CD4-positive, alpha-beta memory T cell (primary cell): Measurements from ENCODE around the gene AGPAT2. TPM values are rescaled to one million over a fixed set of nuclear protein-coding genes. Genes with fewer than 3 reads are reported as not detected.

ENCODE experiments used
- CTCF ChIA-PET: fragments of 350-600 bp; sonication (Branson Sonifier 250); formaldehyde crosslinking; loops from one replicate; lab custom pipeline; 2021; ENCODE audit warnings: inconsistent platforms; ENCODE audit not compliant: partially characterized antibody; lab: Charles Lee
- POLR2A ChIA-PET: fragments of 350-600 bp; sonication (Branson Sonifier 250); formaldehyde crosslinking; loops from one replicate; lab custom pipeline; 2021; ENCODE audit not compliant: partially characterized antibody; lab: Charles Lee
- DNase-seq, 5 donors: peaks; one replicate each; pipeline versions ENCODE4 v3.0.0 to v3.0.0-alpha.2; 2020 to 2022; ENCODE audit warnings: mixed read lengths in 1 of 5
- H3K27ac ChIP-seq: one replicate; pipeline ENCODE4 v1.7.0; 2013; ENCODE audit warnings: low read depth, low read length
- H3K27me3 ChIP-seq: 2 replicates; pipeline ENCODE4 v1.7.0; 2013; ENCODE audit warnings: mild to moderate bottlenecking, low read length, moderate library complexity; ENCODE audit not compliant: insufficient read depth
- H3K36me3 ChIP-seq: 2 replicates; pipeline ENCODE4 v1.7.0; 2013; ENCODE audit warnings: mild to moderate bottlenecking, low read length, moderate library complexity; ENCODE audit not compliant: insufficient read depth
- H3K4me1 ChIP-seq: 2 replicates; pipeline ENCODE4 v1.7.0; 2013; ENCODE audit warnings: mild to moderate bottlenecking, low read length, moderate library complexity; ENCODE audit not compliant: insufficient read depth
- H3K4me3 ChIP-seq, 2 donors: one replicate each; pipeline ENCODE4 v1.7.0; 2013; ENCODE audit warnings: low read length in 2 of 2, mild to moderate bottlenecking in 1 of 2
- H3K9me3 ChIP-seq, 2 donors: one replicate each; pipeline ENCODE4 v1.7.0; 2013; ENCODE audit warnings: low read length in 2 of 2, control low read depth in 1 of 2; ENCODE audit not compliant: control insufficient read depth in 1 of 2
- H3K27ac Mint-ChIP-seq, 7 donors: one replicate each; pipeline ENCODE4 v1.8.0; 2020 to 2021; ENCODE audit warnings: mixed read lengths in 7 of 7, mild to moderate bottlenecking in 6 of 7, inconsistent platforms in 3 of 7, moderate library complexity in 3 of 7
- H3K27me3 Mint-ChIP-seq, 2 donors: one replicate each; pipeline ENCODE4 v1.8.0; 2020 to 2021; ENCODE audit warnings: mixed read lengths in 2 of 2
- H3K36me3 Mint-ChIP-seq, 2 donors: one replicate each; pipeline ENCODE4 v1.8.0; 2020 to 2021; ENCODE audit warnings: mixed read lengths in 2 of 2, inconsistent platforms in 1 of 2, mild to moderate bottlenecking in 1 of 2
- H3K4me1 Mint-ChIP-seq, 4 donors: one replicate each; pipeline ENCODE4 v1.8.0; 2020 to 2021; ENCODE audit warnings: mixed read lengths in 4 of 4, mild to moderate bottlenecking in 1 of 4
- H3K4me3 Mint-ChIP-seq, 8 donors: one replicate each; pipeline ENCODE4 v1.8.0; 2020 to 2021; ENCODE audit warnings: mixed read lengths in 8 of 8, mild to moderate bottlenecking in 7 of 8, moderate library complexity in 6 of 8, inconsistent platforms in 3 of 8
- H3K9me3 Mint-ChIP-seq, 8 donors: one replicate each; pipeline ENCODE4 v1.8.0; 2020 to 2021; ENCODE audit warnings: mixed read lengths in 8 of 8, mild to moderate bottlenecking in 5 of 8, inconsistent platforms in 3 of 8, moderate library complexity in 1 of 8
- intact Hi-C: fragments of 100-400 bp; cut with micrococcal nuclease; formaldehyde crosslinking; loops from one replicate; pipeline ENCODE4 v1.15.1; 2023
- polyA plus RNA-seq, 2 donors: library from polyadenylated mRNA; unstranded; fragments of 300-500 nt; fragmentation: Illumina TruSeq; gene quantifications; one replicate each; pipeline ENCODE4 v1.2.3, GENCODE V29; 2021
- total RNA-seq, 2 experiments: library from RNA; stranded (reverse); gene quantifications; one replicate each; pipeline ENCODE4 v1.2.3, GENCODE V29; 2021

AGPAT2 gene
- total and polyA plus RNA-seq, 4 experiments from 2014 or later, result 6.9 to 20.6 (median 12.0) TPM

DNA sequence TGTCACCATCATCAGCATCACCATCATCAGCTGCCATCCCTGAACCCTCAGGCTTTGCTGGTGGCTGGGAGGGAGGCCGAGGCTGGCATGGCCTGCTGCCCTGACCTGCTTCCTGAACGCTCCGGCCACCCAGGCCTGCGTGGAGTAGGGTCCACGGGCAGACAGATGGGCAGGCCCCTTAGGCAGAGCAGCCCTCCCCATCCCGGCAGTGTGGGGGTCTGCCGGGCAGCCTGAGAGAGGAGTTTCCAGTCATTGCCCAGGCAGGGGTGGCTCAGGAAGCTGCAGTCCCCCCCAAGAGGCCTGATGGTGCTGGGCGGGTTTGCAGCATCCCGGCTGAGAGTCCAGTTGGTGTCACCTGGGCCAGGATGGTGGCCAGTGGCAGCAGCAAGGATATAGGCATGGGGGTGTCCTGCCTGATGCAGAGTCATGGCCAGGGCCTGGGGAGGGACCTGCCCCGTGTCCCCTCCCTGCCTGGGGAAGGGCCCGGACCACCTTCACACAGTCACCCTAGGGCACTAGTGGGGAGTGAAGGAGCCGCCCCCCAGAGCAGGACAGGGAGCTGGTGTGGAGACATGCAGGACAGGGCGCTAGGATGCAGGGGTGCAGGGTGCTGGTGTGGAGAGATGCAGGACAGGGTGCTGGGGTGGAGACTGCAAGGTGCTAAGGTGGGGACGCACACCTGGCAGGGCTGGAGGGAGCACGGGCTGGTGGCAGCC lies 32.3 kb downstream of the AGPAT2 start:
- CTCF ChIA-PET, result no interaction called here
- Histone ChIP-seq H3K27me3 (peaks cover 25% of the 10 kb centered on the region), H3K4me1 (peaks cover 19% of the 10 kb centered on the region), H3K9me3 (no peaks in the 10 kb centered on the region), H3K4me3 (no peak overlapping the region), H3K27ac (no peak overlapping the region), H3K36me3 (no peaks in the 10 kb centered on the region)
- Mint-ChIP-seq H3K27ac (no peak overlapping the region), H3K9me3 (no peaks in the 10 kb centered on the region), H3K36me3 (no peaks in the 10 kb centered on the region), H3K4me1 (peaks cover 3 to 11% (median 5%) of the 10 kb centered on the region in 4 donors), H3K27me3 (peaks cover 25 to 28% of the 10 kb centered on the region in 2 donors), H3K4me3 (no peak overlapping the region)
- POLR2A ChIA-PET, result no interaction called here
- intact Hi-C loops, result no loop called here
- DNase-seq, result no peak

DNA sequence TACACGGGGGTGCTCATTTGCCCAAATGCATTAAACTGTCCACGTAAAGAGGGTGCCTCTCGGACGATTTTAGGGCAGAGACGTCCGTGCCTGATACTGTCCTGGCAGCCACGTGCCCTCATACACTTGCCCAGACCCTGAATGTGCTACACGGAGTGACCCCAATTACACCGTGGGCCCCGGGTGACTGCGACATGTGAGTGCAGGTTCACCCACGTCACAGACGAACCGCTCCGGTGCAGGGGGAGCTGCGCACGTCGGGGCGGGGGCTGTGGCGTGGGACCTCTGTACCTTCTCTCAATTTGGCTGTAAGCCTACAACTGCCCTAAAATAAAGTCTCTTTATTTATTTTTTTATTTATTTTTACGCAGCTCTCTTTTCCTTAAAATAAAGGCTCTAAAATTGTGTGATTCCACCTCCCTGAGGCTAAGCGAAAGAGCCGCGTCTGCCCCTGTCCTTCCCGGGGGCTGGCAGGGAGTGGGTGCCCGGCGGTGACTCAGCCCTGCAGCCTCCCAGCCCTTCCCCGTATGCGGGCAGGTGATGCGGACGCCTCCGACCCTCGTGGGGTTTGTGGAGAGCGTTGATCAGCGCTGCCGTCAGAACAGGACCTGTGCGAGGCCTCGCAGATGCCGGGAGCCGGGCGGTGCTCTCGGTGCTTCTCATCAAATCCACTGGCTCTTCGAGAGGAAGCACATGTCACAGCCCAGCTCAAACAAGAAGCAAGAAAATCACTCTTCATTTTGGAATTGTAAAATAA lies 33.8 kb downstream of the AGPAT2 start:
- Mint-ChIP-seq H3K27me3 (peaks cover 27 to 31% of the 10 kb centered on the region in 2 donors), H3K4me1 (peaks cover 2 to 9% (median 5%) of the 10 kb centered on the region in 4 donors), H3K36me3 (no peaks in the 10 kb centered on the region), H3K4me3 (no peak overlapping the region), H3K9me3 (no peaks in the 10 kb centered on the region), H3K27ac (no peak overlapping the region)
- no peak for DNase-seq
- Histone ChIP-seq H3K4me3 (no peak overlapping the region), H3K27ac (no peak overlapping the region), H3K9me3 (no peaks in the 10 kb centered on the region), H3K36me3 (no peaks in the 10 kb centered on the region), H3K27me3 (peaks cover 24% of the 10 kb centered on the region), H3K4me1 (peaks cover 9% of the 10 kb centered on the region)
- intact Hi-C loops, result no loop called here
- ChIA-PET POLR2A (no interaction called here), CTCF (no interaction called here)

DNA sequence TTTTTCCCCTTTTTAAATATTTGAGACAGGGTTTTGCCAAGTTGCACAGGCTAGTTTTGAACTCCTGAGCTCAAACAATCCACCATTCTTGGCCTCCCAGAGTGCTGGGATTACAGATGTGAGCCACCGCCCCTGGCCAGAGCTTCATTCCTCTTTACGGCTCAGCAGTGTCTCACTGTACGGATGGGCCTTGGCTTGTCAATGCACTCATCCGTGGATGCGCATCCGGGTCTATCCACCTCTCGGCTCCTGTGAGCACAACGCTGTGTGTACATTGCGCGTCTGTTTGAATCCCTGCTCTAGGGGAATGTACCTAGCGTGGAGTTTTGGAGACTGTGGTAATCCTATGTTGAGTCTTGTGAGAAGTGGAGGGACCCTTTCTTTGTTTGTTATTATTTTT lies 35.4 kb downstream of the AGPAT2 start:
- H3K4me3 Mint-ChIP-seq, result no peak overlapping the region
- no peak for DNase-seq
- intact Hi-C loops, result no loop called here
- no peaks in the 10 kb centered on the region for H3K36me3 Mint-ChIP-seq
- peaks cover 0 to 2% (median 0%) of the 10 kb centered on the region in 4 donors for H3K4me1 Mint-ChIP-seq
- H3K9me3 Mint-ChIP-seq, result no peaks in the 10 kb centered on the region
- peaks cover 5% of the 10 kb centered on the region for H3K4me1 ChIP-seq
- H3K27ac ChIP-seq, result no peak overlapping the region
- ChIA-PET CTCF (interaction anchor here (1.3 kb wide), 1 partner anchor 164 kb away, joined by 3 read pairs; no protein-coding TSS in a partner anchor), POLR2A (no interaction called here)
- no peaks in the 10 kb centered on the region for H3K9me3 ChIP-seq
- peaks cover 21% of the 10 kb centered on the region in 2 donors for H3K27me3 Mint-ChIP-seq
- peaks cover 10% of the 10 kb centered on the region for H3K27me3 ChIP-seq
- H3K36me3 ChIP-seq, result no peaks in the 10 kb centered on the region
- no peak overlapping the region for H3K4me3 ChIP-seq
- no peak overlapping the region for H3K27ac Mint-ChIP-seq

DNA sequence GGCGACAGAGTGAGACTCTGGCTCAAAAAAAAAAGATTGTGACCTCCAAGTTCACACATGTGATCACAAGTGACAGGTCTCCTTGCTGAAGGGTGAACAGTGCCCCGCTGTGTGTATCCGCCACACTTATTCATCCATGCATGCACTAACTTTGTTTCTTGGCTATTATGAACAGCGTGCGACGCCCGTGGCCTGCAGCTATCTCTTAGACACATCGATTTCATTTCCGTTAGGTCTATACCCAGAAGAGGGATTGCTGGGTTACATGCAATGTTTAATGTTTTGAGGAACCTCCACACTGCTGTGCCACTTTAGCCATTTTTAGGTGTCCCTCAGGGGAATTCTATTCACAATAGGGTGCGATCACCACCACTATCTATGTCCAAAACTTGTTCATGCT lies 36.6 kb downstream of the AGPAT2 start:
- ChIA-PET CTCF (no interaction called here), POLR2A (no interaction called here)
- H3K4me1 ChIP-seq, result no peaks in the 10 kb centered on the region
- H3K27ac ChIP-seq, result no peak overlapping the region
- Mint-ChIP-seq H3K4me3 (no peak overlapping the region), H3K27ac (no peak overlapping the region), H3K9me3 (no peaks in the 10 kb centered on the region), H3K27me3 (peaks cover 16% of the 10 kb centered on the region in 2 donors), H3K36me3 (no peaks in the 10 kb centered on the region), H3K4me1 (no peaks in the 10 kb centered on the region)
- no peak overlapping the region for H3K4me3 ChIP-seq
- H3K36me3 ChIP-seq, result no peaks in the 10 kb centered on the region
- peaks cover under 1% of the 10 kb centered on the region for H3K27me3 ChIP-seq
- intact Hi-C loops, result no loop called here
- no peak for DNase-seq
- no peaks in the 10 kb centered on the region for H3K9me3 ChIP-seq

- H3K27me3 ChIP-seq, result no peaks in the 10 kb centered on the region
- no peak overlapping the region for H3K4me3 Mint-ChIP-seq
- peaks cover 13% of the 10 kb centered on the region in 2 donors for H3K27me3 Mint-ChIP-seq
- no peaks in the 10 kb centered on the region for H3K9me3 ChIP-seq
- H3K27ac ChIP-seq, result no peak overlapping the region
- DNase-seq, result no peak
- H3K36me3 Mint-ChIP-seq, result no peaks in the 10 kb centered on the region
- ChIA-PET CTCF (no interaction called here), POLR2A (no interaction called here)
- H3K4me1 Mint-ChIP-seq, result no peaks in the 10 kb centered on the region
- intact Hi-C loops, result no loop called here
- H3K36me3 ChIP-seq, result no peaks in the 10 kb centered on the region
- no peak overlapping the region for H3K27ac Mint-ChIP-seq
- H3K4me3 ChIP-seq, result no peak overlapping the region
- H3K9me3 Mint-ChIP-seq, result no peaks in the 10 kb centered on the region
- no peaks in the 10 kb centered on the region for H3K4me1 ChIP-seq
Observed at GRCh38 chr9:136650021-136650420, 37.2 kb downstream of the AGPAT2 start.

DNA sequence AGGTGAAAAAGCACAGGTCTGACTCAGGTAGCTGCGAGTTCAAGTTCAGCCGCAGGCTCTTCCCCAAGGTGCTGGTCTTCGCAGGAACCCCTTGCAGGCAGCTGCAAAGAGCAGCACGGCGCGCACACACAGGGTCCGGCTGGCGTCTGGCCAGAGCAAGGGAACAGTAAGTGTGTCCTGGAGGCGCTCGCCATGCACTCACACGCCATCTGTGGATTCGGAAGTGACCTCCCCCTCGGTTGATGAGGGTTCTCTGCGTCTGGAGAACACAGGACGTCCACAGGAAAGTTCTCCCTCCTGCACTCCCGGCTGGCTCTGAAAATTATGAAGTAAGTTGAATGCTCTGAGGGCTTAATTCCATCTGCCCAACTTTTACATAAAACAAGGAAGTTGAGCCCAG lies 38.5 kb downstream of the AGPAT2 start:
- no peaks in the 10 kb centered on the region for H3K9me3 ChIP-seq
- Mint-ChIP-seq H3K4me3 (no peak overlapping the region), H3K27me3 (peaks cover 16% of the 10 kb centered on the region in 2 donors), H3K27ac (no peak overlapping the region), H3K36me3 (no peaks in the 10 kb centered on the region), H3K4me1 (peaks cover 0 to 3% (median 0%) of the 10 kb centered on the region in 4 donors), H3K9me3 (no peaks in the 10 kb centered on the region)
- ChIA-PET POLR2A (no interaction called here), CTCF (no interaction called here)
- H3K36me3 ChIP-seq, result no peaks in the 10 kb centered on the region
- H3K4me1 ChIP-seq, result peaks cover 10% of the 10 kb centered on the region
- intact Hi-C loops, result no loop called here
- H3K27ac ChIP-seq, result no peak overlapping the region
- DNase-seq, result no peak
- H3K4me3 ChIP-seq, result no peak overlapping the region
- H3K27me3 ChIP-seq, result peaks cover 7% of the 10 kb centered on the region

- Histone ChIP-seq H3K9me3 (no peaks in the 10 kb centered on the region), H3K27ac (no peak overlapping the region), H3K4me1 (peaks cover 10% of the 10 kb centered on the region), H3K36me3 (no peaks in the 10 kb centered on the region), H3K27me3 (peaks cover 13% of the 10 kb centered on the region), H3K4me3 (no peak overlapping the region)
- H3K27me3 Mint-ChIP-seq, result peaks cover 18 to 20% of the 10 kb centered on the region in 2 donors
- no peaks in the 10 kb centered on the region for H3K36me3 Mint-ChIP-seq
- H3K9me3 Mint-ChIP-seq, result no peaks in the 10 kb centered on the region
- DNase-seq, result no peak
- intact Hi-C loops, result no loop called here
- CTCF ChIA-PET, result interaction anchor here (1.0 to 2.9 kb wide), 2 partner anchors 159 to 161 kb away, joined by 3 to 10 read pairs; no protein-coding TSS in a partner anchor
- H3K27ac Mint-ChIP-seq, result no peak overlapping the region
- peaks cover 0 to 8% (median 0%) of the 10 kb centered on the region in 4 donors for H3K4me1 Mint-ChIP-seq
- POLR2A ChIA-PET, result no interaction called here
- H3K4me3 Mint-ChIP-seq, result no peak overlapping the region
Observed at GRCh38 chr9:136646827-136647711, 40.2 kb downstream of the AGPAT2 start.
